Smooth muscle cell of the coronary artery (primary cell): ENCODE results near the gene NSUN4. TPM values are rescaled to one million over a fixed set of nuclear protein-coding genes. Genes with fewer than 3 reads are reported as not detected.

Source experiments
- total RNA-seq: library from RNA; depleted of rRNA; stranded (reverse); fragments of >200 nt; gene quantifications from 2 replicates; pipeline ENCODE4 v1.2.3, GENCODE V29; 2014; ENCODE audit warnings: low replicate concordance

The NSUN4 gene
- total RNA-seq, result 15.4 and 16.3 TPM in 2 replicates

GRCh38 chr1:46340404-46341221 is at the start of gene NSUN4:
NSUN4 (plus strand) TSS chr1:46340807; CDS start chr1:46340827, 20 bp downstream.

GRCh38 chr1:46303038-46303871 is 37.4 kb upstream of the NSUN4 start, which contains the start of the genes LRRC41 and UQCRH:
LRRC41 (minus strand) TSS chr1:46303616; CDS start chr1:46303322, 294 bp downstream.
UQCRH (plus strand) TSS chr1:46303698; CDS start chr1:46303767, 69 bp downstream.

GRCh38 chr1:46394108-46394871 is 53.7 kb downstream of the NSUN4 start, which contains the start of gene FAAH:
FAAH (plus strand) TSS chr1:46394317; CDS start chr1:46394349, 32 bp downstream.

Other genes with a start within 250 kb of the NSUN4 start
- 0.59 and 3.1 TPM in 2 replicates for gene PIK3R3, start 208.2 kb upstream of the NSUN4 start, total RNA-seq
- gene TSPAN1, start 165.7 kb upstream of the NSUN4 start, total RNA-seq, result 0.35 and 0.68 TPM in 2 replicates
- gene P3R3URF, start 164.3 kb upstream of the NSUN4 start, total RNA-seq, result not detected in 2 replicates
- 26.1 and 46.4 TPM in 2 replicates for gene POMGNT1, start 142.4 kb upstream of the NSUN4 start, total RNA-seq
- 3.5 and 5.5 TPM in 2 replicates for gene LURAP1, start 137.5 kb upstream of the NSUN4 start, total RNA-seq
- 0.82 and 1.6 TPM in 2 replicates for gene RAD54L, start 93.0 kb upstream of the NSUN4 start, total RNA-seq
- 36.2 and 66.6 TPM in 2 replicates for gene LRRC41, start 37.2 kb upstream of the NSUN4 start, total RNA-seq
- gene UQCRH, start 37.1 kb upstream of the NSUN4 start, total RNA-seq, result 750 and 1,189 TPM in 2 replicates
- 0.53 and 0.70 TPM in 2 replicates for gene FAAH, start 53.5 kb downstream of the NSUN4 start, total RNA-seq
- not detected in 2 replicates for gene DMBX1, start 149.0 kb downstream of the NSUN4 start, total RNA-seq
- gene KNCN, start 210.8 kb downstream of the NSUN4 start, total RNA-seq, result not detected in 2 replicates